Neural crest cell (in vitro differentiated cells): Measurements from ENCODE around the gene FAM9C. TPM values are rescaled to one million over a fixed set of nuclear protein-coding genes. Genes with fewer than 3 reads are reported as not detected.
"Not testable (repeated sequence)": the region's sequence is repeated elsewhere in the genome, so short reads cannot be mapped to it uniquely, and the experiment has no call there.

Experiments used
- DNase-seq: peaks from one replicate; pipeline ENCODE4 v3.0.0; 2021; ENCODE audit warnings: low read depth, mixed read lengths, low spot score
- H3K27ac Mint-ChIP-seq: one replicate; pipeline ENCODE4 v1.8.0; 2021; ENCODE audit warnings: mild to moderate bottlenecking, mixed read lengths; ENCODE audit not compliant: unreplicated experiment
- H3K27me3 Mint-ChIP-seq: 2 replicates; pipeline ENCODE4 v1.8.0; 2021; ENCODE audit warnings: low read depth, mild to moderate bottlenecking, mixed read lengths
- H3K36me3 Mint-ChIP-seq: 2 replicates; pipeline ENCODE4 v1.8.0; 2021; ENCODE audit warnings: low read depth, mild to moderate bottlenecking, mixed read lengths
- H3K4me1 Mint-ChIP-seq: 2 replicates; pipeline ENCODE4 v1.8.0; 2021; ENCODE audit warnings: mixed read lengths
- H3K4me3 Mint-ChIP-seq: one replicate; pipeline ENCODE4 v1.8.0; 2021; ENCODE audit warnings: mild to moderate bottlenecking, mixed read lengths
- H3K9me3 Mint-ChIP-seq: 2 replicates; pipeline ENCODE4 v1.8.0; 2021; ENCODE audit warnings: mixed read lengths
- CTCF ChIP-seq: fragments of 200-600 bp; sonication (generic); conservative IDR thresholded peaks from 2 replicates; pipeline ENCODE4 v1.5.0; 2021; ENCODE audit warnings: antibody characterized with exemption, mild to moderate bottlenecking
- total RNA-seq: library from RNA; stranded (reverse); gene quantifications from 2 replicates; pipeline ENCODE4 v1.2.1, GENCODE V29; 2021

The FAM9C gene
- total RNA-seq, 1 donor from 2014 or later: 0.07 TPM

GRCh38 chrX:13084611-13085010 is 40.2 kb upstream of the FAM9C start:
- Mint-ChIP-seq H3K27ac (no peak overlapping the region), H3K27me3 (no peaks in the 10 kb centered on the region), H3K36me3 (peaks cover 3% of the 10 kb centered on the region), H3K9me3 (peaks cover 2% of the 10 kb centered on the region), H3K4me1 (peaks cover 15% of the 10 kb centered on the region), H3K4me3 (no peak overlapping the region)
- TF ChIP-seq CTCF: no peak
- no peak for DNase-seq

- peaks cover 19% of the 10 kb centered on the region for H3K4me1 Mint-ChIP-seq
- not testable (repeated sequence) for H3K27me3 Mint-ChIP-seq, H3K27ac Mint-ChIP-seq, DNase-seq, H3K4me3 Mint-ChIP-seq, H3K36me3 Mint-ChIP-seq, H3K9me3 Mint-ChIP-seq
Measured at GRCh38 chrX:13083755-13084326, 39.4 kb upstream of the FAM9C start.

- no peak for DNase-seq
- no peak overlapping the region for H3K27ac Mint-ChIP-seq
- no peaks in the 10 kb centered on the region for H3K27me3 Mint-ChIP-seq
- no peak overlapping the region for H3K4me3 Mint-ChIP-seq
- H3K9me3 Mint-ChIP-seq: no peaks in the 10 kb centered on the region
- H3K36me3 Mint-ChIP-seq: no peaks in the 10 kb centered on the region
- peaks cover 21% of the 10 kb centered on the region for H3K4me1 Mint-ChIP-seq
- TF ChIP-seq CTCF: no peak
Measured at GRCh38 chrX:13082206-13083065, 38.0 kb upstream of the FAM9C start.

GRCh38 chrX:13081395-13082205 is 37.2 kb upstream of the FAM9C start:
- H3K27me3 Mint-ChIP-seq: no peaks in the 10 kb centered on the region
- no peak overlapping the region for H3K27ac Mint-ChIP-seq
- H3K9me3 Mint-ChIP-seq: no peaks in the 10 kb centered on the region
- H3K4me1 Mint-ChIP-seq: peaks cover 21% of the 10 kb centered on the region
- H3K4me3 Mint-ChIP-seq: no peak overlapping the region
- no peak for TF ChIP-seq CTCF
- DNase-seq: no peak
- H3K36me3 Mint-ChIP-seq: no peaks in the 10 kb centered on the region

- H3K27me3 Mint-ChIP-seq: no peaks in the 10 kb centered on the region
- peaks cover 2% of the 10 kb centered on the region for H3K9me3 Mint-ChIP-seq
- H3K27ac Mint-ChIP-seq: no peak overlapping the region
- DNase-seq: no peak
- peaks cover 21% of the 10 kb centered on the region for H3K4me1 Mint-ChIP-seq
- no peak overlapping the region for H3K4me3 Mint-ChIP-seq
- no peaks in the 10 kb centered on the region for H3K36me3 Mint-ChIP-seq
- no peak for TF ChIP-seq CTCF
Measured at GRCh38 chrX:13080128-13080795, 35.8 kb upstream of the FAM9C start.
